Skeletal muscle cell (primary cell): ENCODE results near the gene ABCG4.
"Not testable (repeated sequence)": the region's sequence is repeated elsewhere in the genome, so short reads cannot be mapped to it uniquely, and the experiment has no call there.

ENCODE experiments used
- DNase-seq: peaks from one replicate; pipeline ENCODE4 v3.0.0-alpha.2; 2010; ENCODE audit warnings: low read depth
- H3K4me3 ChIP-seq: 2 replicates; pipeline ENCODE4 v1.5.1; 2011; ENCODE audit warnings: low read depth, mild to moderate bottlenecking, control low read depth, low read length, moderate library complexity

Gene ABCG4

DNA sequence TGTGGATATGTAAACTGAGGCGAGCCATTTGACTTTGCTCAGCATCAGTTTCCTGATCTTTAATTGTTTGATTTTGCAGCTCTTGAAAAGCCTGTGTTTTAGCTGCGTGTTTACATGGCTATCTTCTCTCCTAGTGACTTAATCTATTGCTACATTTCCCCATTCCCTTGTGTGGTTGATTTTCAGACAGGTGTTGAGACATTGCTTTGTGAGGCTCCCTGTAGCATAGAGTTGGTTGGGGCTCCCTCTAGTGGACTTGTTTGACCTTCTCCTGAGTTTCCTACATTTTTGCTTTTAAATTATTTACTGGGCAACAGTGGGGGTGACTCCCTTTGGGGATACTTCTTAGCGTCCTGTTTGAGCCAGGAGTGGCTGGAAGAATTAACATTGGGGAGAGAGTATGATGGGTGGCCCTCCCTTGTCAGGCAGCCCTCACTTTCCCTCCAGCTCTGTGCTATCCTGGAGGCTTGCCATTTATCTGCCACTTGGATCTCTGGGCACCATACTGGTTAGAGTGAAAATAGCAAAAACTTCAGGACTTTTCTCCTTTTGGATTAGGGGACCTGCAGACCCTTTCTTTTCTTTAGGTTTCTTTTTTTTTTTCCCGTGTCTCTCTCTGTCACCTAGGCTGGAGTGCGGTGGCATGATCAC, 48.1 kb downstream of the ABCG4 start:
- H3K4me3 ChIP-seq, result no peak overlapping the region
- DNase-seq, result peak; percentile 55

GRCh38 chr11:119198925-119199324, 50.1 kb downstream of the ABCG4 start:
- H3K4me3 ChIP-seq, result no peak overlapping the region
- no peak for DNase-seq

DNA sequence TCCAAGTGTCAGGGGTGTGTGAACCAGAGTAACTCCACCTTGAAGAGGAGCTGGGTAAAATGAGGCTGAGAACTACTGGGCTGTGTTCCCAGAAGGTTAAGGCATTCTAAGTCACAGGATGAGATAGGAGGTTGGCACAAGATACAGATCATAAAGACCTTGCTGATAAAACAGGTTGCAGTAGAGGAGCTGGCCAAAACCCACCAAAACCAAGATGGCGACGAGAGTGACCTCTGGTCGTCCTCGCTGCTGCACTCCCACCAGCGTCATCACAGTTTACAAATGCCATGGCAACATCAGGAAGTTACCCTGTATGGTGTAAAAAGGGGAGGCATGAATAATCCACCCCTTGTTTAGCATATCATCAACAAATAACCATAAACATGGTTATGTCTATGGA, 52.4 kb downstream of the ABCG4 start:
- H3K4me3 ChIP-seq, DNase-seq: not testable (repeated sequence)

- H3K4me3 ChIP-seq, result no peak overlapping the region
- no peak for DNase-seq
Observed at GRCh38 chr11:119202554-119202953, 53.7 kb downstream of the ABCG4 start.

GRCh38 chr11:119204066-119204465, 55.2 kb downstream of the ABCG4 start:
- DNase-seq, result no peak
- H3K4me3 ChIP-seq, result no peak overlapping the region

DNA sequence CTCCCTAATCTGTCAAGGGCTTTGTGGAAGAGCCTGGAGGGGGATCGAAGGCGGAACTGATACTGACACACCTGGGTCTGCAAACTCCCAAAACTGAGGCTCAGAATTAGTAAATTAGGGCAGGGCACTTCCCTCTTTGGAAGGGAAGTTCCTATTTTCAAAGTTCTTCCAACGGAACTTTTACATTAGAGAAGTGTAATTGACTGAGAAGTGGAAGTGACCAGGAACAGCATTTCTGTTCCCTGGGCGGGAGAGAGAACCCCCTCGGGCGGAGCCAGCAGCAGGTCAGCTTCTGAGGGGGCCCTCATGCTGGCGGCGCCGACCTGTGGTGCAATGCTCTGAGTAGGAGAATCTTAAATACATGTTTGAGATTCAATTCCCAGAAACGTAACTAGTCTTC, 56.2 kb downstream of the ABCG4 start:
- peak overlapping the region; percentile 90 for H3K4me3 ChIP-seq
- DNase-seq, result no peak

GRCh38 chr11:119205574-119206510, 57.0 kb downstream of the ABCG4 start, which contains the start of gene CBL:
Gene CBL, plus strand, starts transcription at chr11:119206339. Its CDS starts 79 bp downstream, at chr11:119206418.
- DNase-seq, result peak; percentile 45

GRCh38 chr11:119206511-119207414, 57.9 kb downstream of the ABCG4 start:
- no peak for DNase-seq
- H3K4me3 ChIP-seq, result peak overlapping the region; percentile 90

More at GRCh38 chr11:119205574-119206510, 57.0 kb downstream of the ABCG4 start, which contains the start of gene CBL:
- H3K4me3 ChIP-seq, result peak within 1 kb of the TSS; percentile 90

DNA sequence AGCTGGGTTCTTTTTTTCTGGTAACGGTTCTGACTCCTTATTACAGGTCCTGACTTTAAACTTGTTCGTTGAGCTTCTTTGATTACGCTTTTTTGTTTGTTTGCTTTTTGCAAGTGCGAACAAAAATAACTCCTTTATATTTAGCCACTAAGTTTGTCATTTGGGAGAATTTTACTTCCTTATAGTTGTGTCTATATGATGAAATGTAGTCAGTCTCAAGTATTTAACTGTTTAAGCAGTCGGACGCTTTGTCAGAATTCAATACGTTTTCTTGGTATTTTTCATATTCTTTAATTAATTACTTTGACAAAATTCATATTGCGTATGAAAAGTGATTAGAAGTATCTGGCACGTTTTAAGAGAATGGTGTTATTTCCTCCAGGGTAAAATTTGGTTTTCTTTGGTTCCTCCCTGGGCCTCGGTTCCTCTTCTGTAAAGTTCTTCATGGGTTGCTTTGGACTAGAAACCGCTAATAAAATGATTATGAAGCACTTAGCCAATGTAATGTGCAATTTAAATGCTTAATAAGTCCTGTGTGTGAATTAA, 58.6 kb downstream of the ABCG4 start:
- H3K4me3 ChIP-seq, result peak overlapping the region; percentile 90
- DNase-seq, result no peak

DNA sequence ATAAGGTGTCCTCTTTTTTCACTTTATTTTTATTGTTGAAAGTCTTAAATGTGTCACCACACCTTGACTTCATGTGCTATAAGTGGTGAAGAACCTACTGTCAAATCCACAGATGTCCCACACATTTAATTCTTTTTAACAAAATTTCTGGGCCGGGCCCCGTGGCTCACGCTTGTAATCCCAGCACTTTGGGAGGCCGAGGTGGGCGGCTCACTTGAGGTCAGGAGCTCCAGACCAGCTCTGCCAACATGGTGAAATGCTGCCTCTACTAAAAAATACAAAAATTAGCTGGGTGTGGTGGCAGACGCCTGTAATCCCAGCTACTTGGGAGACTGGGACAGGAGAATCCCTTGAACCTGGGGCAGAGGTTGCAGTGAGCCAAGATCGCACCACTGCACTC, 60.3 kb downstream of the ABCG4 start:
- no peak for DNase-seq

DNA sequence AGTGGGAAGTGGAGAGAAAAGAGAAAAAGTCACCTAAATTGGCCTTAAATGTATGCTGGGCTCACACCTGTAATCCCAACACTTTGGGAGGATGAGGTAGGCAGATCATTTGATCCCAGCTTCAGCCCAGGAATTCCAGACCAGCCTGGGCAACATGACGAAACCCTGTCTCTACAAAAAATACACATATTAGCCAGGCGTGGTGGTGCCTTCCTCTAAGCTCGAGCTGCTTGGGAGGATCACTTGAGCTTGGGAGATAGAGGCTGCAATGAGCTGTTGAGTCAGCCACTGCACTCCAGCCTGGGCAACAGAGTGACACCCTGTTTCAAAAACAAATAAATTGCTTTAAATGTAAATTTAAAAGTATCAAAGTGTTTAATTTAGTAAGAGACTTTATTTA, 61.2 kb downstream of the ABCG4 start:
- H3K4me3 ChIP-seq, result no peak overlapping the region
- no peak for DNase-seq

More for the DNA sequence above, 60.3 kb downstream of the ABCG4 start:
- H3K4me3 ChIP-seq, result no peak overlapping the region
